Hepatocyte (in vitro differentiated cells): ENCODE data around the gene PDRG1. TPM values are rescaled to one million over a fixed set of nuclear protein-coding genes. Genes with fewer than 3 reads are reported as not detected.
A peak's percentile ranks its signal among the peaks of the same experiment; 100 is the strongest.

ENCODE experiments used
- DNase-seq: peaks from one replicate; pipeline ENCODE4 v3.0.0-alpha.2; 2016; ENCODE audit warnings: low spot score
- H2AFZ ChIP-seq: fragments of 200-600 bp; sonication (generic); 2 replicates; pipeline ENCODE4 v1.6.0; 2016; ENCODE audit warnings: antibody characterized with exemption, mild to moderate bottlenecking
- H3K27ac ChIP-seq: fragments of 200-600 bp; sonication (generic); 2 replicates; pipeline ENCODE4 v1.5.1; 2016; ENCODE audit warnings: mild to moderate bottlenecking
- H3K27me3 ChIP-seq: fragments of 200-600 bp; sonication (generic); 2 replicates; pipeline ENCODE4 v1.6.1; 2016
- H3K36me3 ChIP-seq: fragments of 200-600 bp; sonication (generic); replicated peaks from 2 replicates; pipeline ENCODE4 v1.5.1; 2016; ENCODE audit warnings: low read depth; ENCODE audit not compliant: insufficient read depth
- H3K4me1 ChIP-seq: fragments of 200-600 bp; sonication (generic); 2 replicates; pipeline ENCODE4 v1.5.1; 2016; ENCODE audit warnings: mild to moderate bottlenecking, moderate library complexity; ENCODE audit not compliant: insufficient read depth
- H3K4me2 ChIP-seq: fragments of 200-600 bp; sonication (generic); 2 replicates; pipeline ENCODE4 v1.6.0; 2016
- H3K4me3 ChIP-seq: fragments of 200-600 bp; sonication (generic); 2 replicates; pipeline ENCODE4 v1.5.1; 2016; ENCODE audit warnings: mild to moderate bottlenecking
- H3K79me2 ChIP-seq: fragments of 200-600 bp; sonication (generic); 2 replicates; pipeline ENCODE4 v1.6.0; 2017; ENCODE audit warnings: mild to moderate bottlenecking
- H3K9me2 ChIP-seq: fragments of 200-600 bp; sonication (generic); replicated peaks from 2 replicates; pipeline ENCODE4 v1.6.0; 2017; ENCODE audit warnings: mild to moderate bottlenecking; ENCODE audit not compliant: insufficient read depth
- H3K9me3 ChIP-seq: fragments of 200-600 bp; sonication (generic); 2 replicates; pipeline ENCODE4 v1.5.1; 2016; ENCODE audit warnings: low read depth, mild to moderate bottlenecking
- H4K20me1 ChIP-seq: fragments of 200-600 bp; sonication (generic); 2 replicates; pipeline ENCODE4 v1.6.0; 2016; ENCODE audit warnings: mild to moderate bottlenecking; ENCODE audit not compliant: insufficient read depth, poor library complexity, severe bottlenecking
- CTCF ChIP-seq: fragments of 200-600 bp; sonication (generic); IDR thresholded peaks from 2 replicates; pipeline ENCODE4 v1.5.1; 2016; ENCODE audit warnings: antibody characterized with exemption, mild to moderate bottlenecking; ENCODE audit not compliant: poor library complexity
- EZH2 ChIP-seq: fragments of 200-600 bp; sonication (generic); IDR thresholded peaks from 2 replicates; pipeline ENCODE4 v1.6.1; 2016; ENCODE audit warnings: antibody characterized with exemption, mild to moderate bottlenecking, borderline replicate concordance
- EZH2phosphoT487 ChIP-seq: fragments of 200-600 bp; sonication (generic); IDR thresholded peaks from one replicate; pipeline ENCODE4 v1.6.1; 2018; ENCODE audit warnings: antibody characterized with exemption, mild to moderate bottlenecking, low read depth, moderate library complexity; ENCODE audit not compliant: unreplicated experiment, severe bottlenecking
- WGBS: methylation state at CpG from one replicate; pipeline ENCODE4 v1.1.6; 2016; ENCODE audit warnings: low lambda C conversion rate; ENCODE audit errors: missing lambda C conversion rate; 5-methylcytosine and 5-hydroxymethylcytosine counted together
- polyA plus RNA-seq: library from polyadenylated mRNA; unstranded; fragments of >200 nt; fragmentation: Nextera tagmentation; extraction: Ambion mirVana; gene quantifications from 2 replicates; pipeline ENCODE4 v1.2.1, GENCODE V29; 2016
- small RNA-seq: library from RNA; depleted of rRNA; stranded (forward); fragments of <200 nt; gene quantifications from one replicate; pipeline ENCODE3, GENCODE V24; 2014
- total RNA-seq: library from RNA; depleted of rRNA; stranded (reverse); fragments of >200 nt; gene quantifications from 2 replicates; pipeline ENCODE4 v1.2.3, GENCODE V29; 2014

The PDRG1 gene
- total and polyA plus RNA-seq, 2 experiments from 2014 or later, result 9.1 to 25.4 TPM

- no peaks in the 10 kb centered on the region for H3K4me1 ChIP-seq
- H3K79me2 ChIP-seq, result no peaks in the 10 kb centered on the region
- no peak overlapping the region for H3K4me2 ChIP-seq
- no peaks in the 10 kb centered on the region for H3K9me3 ChIP-seq
- no peaks in the 10 kb centered on the region for H3K27me3 ChIP-seq
- H4K20me1 ChIP-seq, result no peaks in the 10 kb centered on the region
- 94% methylated on average over 9 of the region's 9 CpGs for WGBS
- H3K9me2 ChIP-seq, result no peaks in the 10 kb centered on the region
- no peak for DNase-seq
- H2AFZ ChIP-seq, result no peak overlapping the region
- TF ChIP-seq EZH2 (no peak), CTCF (no peak), EZH2phosphoT487 (no peak)
- H3K4me3 ChIP-seq, result no peak overlapping the region
- no peaks in the 10 kb centered on the region for H3K36me3 ChIP-seq
- no peak overlapping the region for H3K27ac ChIP-seq
Observed at GRCh38 chr20:31896049-31896448, 55.8 kb downstream of the PDRG1 start.

- 68% methylated on average over 8 of the region's 8 CpGs for WGBS
- no peaks in the 10 kb centered on the region for H3K9me2 ChIP-seq
- peak; percentile 60 for DNase-seq
Observed at GRCh38 chr20:31894980-31895675, 56.7 kb downstream of the PDRG1 start.

More at GRCh38 chr20:31894980-31895675, 56.7 kb downstream of the PDRG1 start:
- Histone ChIP-seq H3K27ac (no peak overlapping the region), H3K4me2 (no peak overlapping the region), H2AFZ (no peak overlapping the region), H3K9me3 (no peaks in the 10 kb centered on the region), H3K79me2 (no peaks in the 10 kb centered on the region), H3K27me3 (peaks cover 4% of the 10 kb centered on the region), H3K4me1 (no peaks in the 10 kb centered on the region), H3K36me3 (no peaks in the 10 kb centered on the region), H3K4me3 (no peak overlapping the region), H4K20me1 (no peaks in the 10 kb centered on the region)
- TF ChIP-seq EZH2phosphoT487, result no peak
- TF ChIP-seq CTCF, result no peak
- no peak for TF ChIP-seq EZH2

Small RNAs within 50 kb of the gene (small RNA-seq; reads per million reads assigned to genes)
- not detected for gene RNU1-94P

Other genes with a start within 250 kb of the PDRG1 start
- 139 and 145 TPM in 2 replicates for gene BCL2L1, start 229.2 kb downstream of the PDRG1 start, total RNA-seq
- 104 and 108 TPM in 2 replicates for gene BCL2L1, start 229.2 kb downstream of the PDRG1 start, polyA plus RNA-seq
- gene TPX2, start 212.8 kb downstream of the PDRG1 start, total RNA-seq, result 22.9 and 23.9 TPM in 2 replicates
- 16.3 and 18.5 TPM in 2 replicates for gene TPX2, start 212.8 kb downstream of the PDRG1 start, polyA plus RNA-seq
- not detected in 2 replicates for gene MYLK2, start 132.7 kb downstream of the PDRG1 start, total RNA-seq
- gene MYLK2, start 132.7 kb downstream of the PDRG1 start, polyA plus RNA-seq, result 0.33 TPM in 1 of 2 replicates, not detected in the other
- 0.64 and 0.87 TPM in 2 replicates for gene FOXS1, start 106.4 kb downstream of the PDRG1 start, total RNA-seq
- gene FOXS1, start 106.4 kb downstream of the PDRG1 start, polyA plus RNA-seq, result 0.96 and 1.1 TPM in 2 replicates
- gene DUSP15, start 81.5 kb downstream of the PDRG1 start, total RNA-seq, result 23.0 and 23.5 TPM in 2 replicates
- gene DUSP15, start 81.5 kb downstream of the PDRG1 start, polyA plus RNA-seq, result 10.2 and 12.2 TPM in 2 replicates
- gene TTLL9, start 81.4 kb downstream of the PDRG1 start, total RNA-seq, result 0.84 TPM in 1 of 2 replicates, not detected in the other
- gene TTLL9, start 81.4 kb downstream of the PDRG1 start, polyA plus RNA-seq, result 0.18 and 0.54 TPM in 2 replicates
- 0.12 and 0.37 TPM in 2 replicates for gene XKR7, start 16.1 kb upstream of the PDRG1 start, total RNA-seq
- gene XKR7, start 16.1 kb upstream of the PDRG1 start, polyA plus RNA-seq, result not detected in 2 replicates
- 0.77 and 0.80 TPM in 2 replicates for gene CCM2L, start 58.4 kb upstream of the PDRG1 start, total RNA-seq
- gene CCM2L, start 58.4 kb upstream of the PDRG1 start, polyA plus RNA-seq, result 0.56 and 1.0 TPM in 2 replicates
- 0.44 and 2.2 TPM in 2 replicates for gene HCK, start 100.2 kb upstream of the PDRG1 start, total RNA-seq
- gene HCK, start 100.2 kb upstream of the PDRG1 start, polyA plus RNA-seq, result 0.54 and 0.90 TPM in 2 replicates
- 65.3 and 72.3 TPM in 2 replicates for gene TM9SF4, start 157.7 kb upstream of the PDRG1 start, total RNA-seq
- gene TM9SF4, start 157.7 kb upstream of the PDRG1 start, polyA plus RNA-seq, result 86.4 and 87.3 TPM in 2 replicates